Gastrocnemius medialis (tissue), 4 donors: ENCODE measurements around the gene SETD3.

ENCODE experiments used
- CTCF ChIP-seq, 5 experiments: fragments of 450-650 bp in 3 of 5; fragments of 200-600 bp in 2 of 5; sonication (generic) in 2 of 5; IDR thresholded peaks in 4 of 5; conservative IDR thresholded peaks in 1 of 5; 1 replicate in 4 of 5; 2 replicates in 1 of 5; pipeline ENCODE4 v1.5.1; 2016 to 2019; ENCODE audit warnings: antibody characterized with exemption in 5 of 5, mild to moderate bottlenecking in 3 of 5, moderate library complexity in 3 of 5
- POLR2A ChIP-seq, 2 donors: fragments of 450-650 bp; IDR thresholded peaks; one replicate each; pipeline ENCODE4 v1.6.1; 2017; ENCODE audit warnings: antibody characterized with exemption in 2 of 2, mild to moderate bottlenecking in 2 of 2, moderate library complexity in 2 of 2

GRCh38 chr14:99394602-99395156 lies 86.0 kb downstream of the SETD3 start:
- TF ChIP-seq CTCF (IDR thresholded peaks at IDR 0.05 in 4 of 5, conservative IDR thresholded peaks at IDR 0.05 in 1 of 5), result no peak
- TF ChIP-seq POLR2A (IDR thresholded peaks at IDR 0.05), result no peak
